Coronary artery (tissue), 2 donors: ENCODE data around the gene SLC35A3.

Experiments
- DNase-seq: peaks from one replicate; pipeline ENCODE4 v3.0.0-alpha.2; 2017; ENCODE audit warnings: low spot score
- H3K27ac ChIP-seq, 2 donors: fragments of 200-600 bp; sonication (generic); one replicate each; pipeline ENCODE4 v1.5.1; 2016 to 2019
- H3K4me3 ChIP-seq: fragments of 200-600 bp; sonication (generic); 2 replicates; pipeline ENCODE4 v1.5.1; 2016; ENCODE audit warnings: mild to moderate bottlenecking, moderate library complexity
- TF ChIP-seq, protein P1 (sequence below): fragments of 200-600 bp; sonication (generic); IDR thresholded peaks from one replicate; pipeline ENCODE4 v1.5.1; 2019; ENCODE audit warnings: antibody characterized with exemption

SLC35A3 gene

GRCh38 chr1:100075773-100076172 lies 106.0 kb downstream of the SLC35A3 start:
- Histone ChIP-seq H3K4me3 (no peak overlapping the region), H3K27ac (peak overlapping the region; percentile 7 to 66)
- no peak for DNase-seq
- TF ChIP-seq, protein P1, sequence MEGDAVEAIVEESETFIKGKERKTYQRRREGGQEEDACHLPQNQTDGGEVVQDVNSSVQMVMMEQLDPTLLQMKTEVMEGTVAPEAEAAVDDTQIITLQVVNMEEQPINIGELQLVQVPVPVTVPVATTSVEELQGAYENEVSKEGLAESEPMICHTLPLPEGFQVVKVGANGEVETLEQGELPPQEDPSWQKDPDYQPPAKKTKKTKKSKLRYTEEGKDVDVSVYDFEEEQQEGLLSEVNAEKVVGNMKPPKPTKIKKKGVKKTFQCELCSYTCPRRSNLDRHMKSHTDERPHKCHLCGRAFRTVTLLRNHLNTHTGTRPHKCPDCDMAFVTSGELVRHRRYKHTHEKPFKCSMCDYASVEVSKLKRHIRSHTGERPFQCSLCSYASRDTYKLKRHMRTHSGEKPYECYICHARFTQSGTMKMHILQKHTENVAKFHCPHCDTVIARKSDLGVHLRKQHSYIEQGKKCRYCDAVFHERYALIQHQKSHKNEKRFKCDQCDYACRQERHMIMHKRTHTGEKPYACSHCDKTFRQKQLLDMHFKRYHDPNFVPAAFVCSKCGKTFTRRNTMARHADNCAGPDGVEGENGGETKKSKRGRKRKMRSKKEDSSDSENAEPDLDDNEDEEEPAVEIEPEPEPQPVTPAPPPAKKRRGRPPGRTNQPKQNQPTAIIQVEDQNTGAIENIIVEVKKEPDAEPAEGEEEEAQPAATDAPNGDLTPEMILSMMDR = no peak

GRCh38 chr1:100076319-100076718 lies 106.5 kb downstream of the SLC35A3 start:
- peak overlapping the region in 1 of 2 donors; percentile 7 for H3K27ac ChIP-seq

GRCh38 chr1:100076744-100077143 lies 106.9 kb downstream of the SLC35A3 start:
- Histone ChIP-seq H3K27ac (no peak overlapping the region), H3K4me3 (no peak overlapping the region)
- no peak for DNase-seq
- TF ChIP-seq, protein P1 = no peak

More at GRCh38 chr1:100076319-100076718, 106.5 kb downstream of the SLC35A3 start:
- no peak overlapping the region for H3K4me3 ChIP-seq
- DNase-seq = no peak
- TF ChIP-seq, protein P1 = no peak

DNA sequence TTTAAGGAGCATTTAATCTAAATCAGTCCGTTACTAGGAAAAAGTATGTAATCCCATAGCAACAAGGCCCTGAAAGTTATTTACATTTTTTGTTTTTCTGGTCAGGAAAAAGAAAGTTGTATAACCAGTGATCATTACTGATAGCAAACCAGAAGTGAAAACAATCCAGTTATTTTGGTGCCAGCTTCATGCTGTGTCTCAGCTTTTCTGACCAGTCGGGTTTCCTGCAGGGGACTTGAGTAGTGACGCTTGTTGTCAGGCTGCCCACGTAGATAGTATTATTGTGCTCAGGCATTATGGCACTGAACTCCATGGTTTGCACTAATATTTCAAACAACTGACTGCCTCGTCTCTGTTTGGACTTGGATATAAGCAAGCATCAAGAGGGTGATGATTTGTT lies 107.7 kb downstream of the SLC35A3 start:
- Histone ChIP-seq H3K4me3 (no peak overlapping the region), H3K27ac (peak overlapping the region in 1 of 2 donors; percentile 8)
- DNase-seq = no peak
- TF ChIP-seq, protein P1 = no peak

DNA sequence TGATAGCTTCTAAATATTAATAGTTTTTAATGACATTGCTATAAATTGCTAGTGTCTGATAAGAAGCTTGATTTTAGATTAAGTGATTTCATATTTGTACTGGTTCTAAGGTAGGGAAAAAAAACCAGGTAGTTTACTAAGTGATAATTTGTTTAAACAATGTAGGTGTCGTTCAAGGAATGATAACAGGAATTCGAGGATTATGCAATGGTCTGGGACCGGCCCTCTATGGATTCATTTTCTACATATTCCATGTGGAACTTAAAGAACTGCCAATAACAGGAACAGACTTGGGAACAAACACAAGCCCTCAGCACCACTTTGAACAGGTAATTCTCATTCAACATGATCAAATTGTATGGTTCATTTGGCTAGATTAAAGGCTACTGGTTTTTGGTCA lies 110.5 kb downstream of the SLC35A3 start:
- no peak overlapping the region for H3K4me3 ChIP-seq
- H3K27ac ChIP-seq = peak overlapping the region in 1 of 2 donors; percentile 0
- no peak for DNase-seq
- TF ChIP-seq, protein P1 = no peak
